Activated T-helper 1 cell treated with anti-CD3 and anti-CD28 coated beads, Interleukin-12 subunit alpha, Interleukin-12 subunit beta, Interleukin-2, Interleukin-4 antibody, amounts not matched to agents 30 ng/mL and 10 ng/mL and 1 ng/mL, durations not matched to agents 14 hours and 24 hours and 36 hours (primary cell): ENCODE data around the gene TSPAN4. TPM values are rescaled to one million over a fixed set of nuclear protein-coding genes. Genes with fewer than 3 reads are reported as not detected.

Experiments
- DNase-seq: peaks from one replicate; pipeline ENCODE4 v3.0.0; 2021; ENCODE audit warnings: low spot score
- H3K27ac Mint-ChIP-seq: one replicate; pipeline ENCODE4 v1.8.0; 2021; ENCODE audit warnings: mild to moderate bottlenecking, mixed read lengths
- H3K27me3 Mint-ChIP-seq: one replicate; pipeline ENCODE4 v1.8.0; 2022; ENCODE audit warnings: mild to moderate bottlenecking, moderate library complexity, mixed read lengths; ENCODE audit not compliant: insufficient read depth
- H3K36me3 Mint-ChIP-seq: one replicate; pipeline ENCODE4 v1.8.0; 2021; ENCODE audit warnings: low read depth, mixed read lengths
- H3K4me1 Mint-ChIP-seq: one replicate; pipeline ENCODE4 v1.8.0; 2021; ENCODE audit warnings: low read depth, mixed read lengths
- H3K4me3 Mint-ChIP-seq: one replicate; pipeline ENCODE4 v1.8.0; 2021; ENCODE audit warnings: mild to moderate bottlenecking, moderate library complexity, mixed read lengths
- H3K9me3 Mint-ChIP-seq: one replicate; pipeline ENCODE4 v1.8.0; 2021; ENCODE audit warnings: mixed read lengths
- intact Hi-C: fragments of 100-400 bp; cut with micrococcal nuclease; formaldehyde crosslinking; loops from one replicate; pipeline ENCODE4 v1.15.1; 2024
- total RNA-seq: library from RNA; stranded (reverse); gene quantifications from 2 replicates; pipeline ENCODE4 v1.2.3, GENCODE V29; 2022

TSPAN4 gene
- total RNA-seq = 12.8 and 13.9 TPM in 2 replicates

- peak within 1 kb of the TSS; percentile 73 for H3K27ac Mint-ChIP-seq
- no peaks in the 10 kb centered on the region for H3K9me3 Mint-ChIP-seq
- H3K27me3 Mint-ChIP-seq = peaks cover 2% of the 10 kb centered on the region
- peak; percentile 82 for DNase-seq
- H3K4me1 Mint-ChIP-seq = peaks cover 16% of the 10 kb centered on the region
- peak within 1 kb of the TSS; percentile 89 for H3K4me3 Mint-ChIP-seq
- H3K36me3 Mint-ChIP-seq = peaks cover 6% of the 10 kb centered on the region
- intact Hi-C loops = loop anchor here (1.0 to 5.0 kb wide), 4 partner anchors 10 to 68 kb away; partner anchors contain the start of genes CD151, CHID1, PIDD1 and RPLP2
Measured at GRCh38 chr11:842370-843002, at the start of gene TSPAN4, which contains the start of gene POLR2L. Gene TSPAN4, plus strand, starts transcription at chr11:842852. Its CDS starts 7,453 bp downstream, at chr11:850305. Gene POLR2L, minus strand, starts transcription at chr11:842529. Its CDS starts 21 bp downstream, at chr11:842508.

GRCh38 chr11:792873-793272 is 49.8 kb upstream of the TSPAN4 start:
- Mint-ChIP-seq H3K4me1 (peaks cover 4% of the 10 kb centered on the region), H3K27me3 (no peaks in the 10 kb centered on the region), H3K36me3 (peaks cover 6% of the 10 kb centered on the region), H3K9me3 (no peaks in the 10 kb centered on the region), H3K4me3 (no peak overlapping the region), H3K27ac (no peak overlapping the region)
- DNase-seq = no peak
- intact Hi-C loops = no loop called here

- Mint-ChIP-seq H3K4me1 (peaks cover 4% of the 10 kb centered on the region), H3K27me3 (no peaks in the 10 kb centered on the region), H3K27ac (no peak overlapping the region), H3K4me3 (peak overlapping the region; percentile 59), H3K36me3 (peaks cover 6% of the 10 kb centered on the region), H3K9me3 (no peaks in the 10 kb centered on the region)
- intact Hi-C loops = no loop called here
- no peak for DNase-seq
Measured at GRCh38 chr11:793556-793955, 49.1 kb upstream of the TSPAN4 start.

GRCh38 chr11:794013-794765 is 48.5 kb upstream of the TSPAN4 start:
- Mint-ChIP-seq H3K36me3 (peaks cover 6% of the 10 kb centered on the region), H3K4me1 (peaks cover 4% of the 10 kb centered on the region), H3K27me3 (no peaks in the 10 kb centered on the region), H3K27ac (no peak overlapping the region), H3K9me3 (no peaks in the 10 kb centered on the region), H3K4me3 (peak overlapping the region; percentile 59)
- DNase-seq = no peak
- intact Hi-C loops = no loop called here

GRCh38 chr11:794766-795633 is 47.7 kb upstream of the TSPAN4 start:
- intact Hi-C loops = loop anchor here (5.0 kb wide), 3 partner anchors 98 to 528 kb away; partner anchors contain the start of genes DEAF1, IRF7 and TMEM80

GRCh38 chr11:795634-796564 is 46.8 kb upstream of the TSPAN4 start:
- Mint-ChIP-seq H3K27me3 (no peaks in the 10 kb centered on the region), H3K9me3 (no peaks in the 10 kb centered on the region), H3K4me1 (peaks cover 4% of the 10 kb centered on the region), H3K27ac (peak overlapping the region; percentile 83), H3K36me3 (peaks cover 6% of the 10 kb centered on the region), H3K4me3 (peak overlapping the region; percentile 93)
- intact Hi-C loops = loop anchor here (1.0 to 5.0 kb wide), 11 partner anchors 9 to 529 kb away; partner anchors contain the start of genes CHID1, DEAF1, GATD1 and IRF7
- peak; percentile 74 for DNase-seq

More at GRCh38 chr11:794766-795633, 47.7 kb upstream of the TSPAN4 start:
- peaks cover 4% of the 10 kb centered on the region for H3K4me1 Mint-ChIP-seq
- H3K36me3 Mint-ChIP-seq = peaks cover 6% of the 10 kb centered on the region
- H3K9me3 Mint-ChIP-seq = no peaks in the 10 kb centered on the region
- H3K4me3 Mint-ChIP-seq = peak overlapping the region; percentile 93
- DNase-seq = no peak
- no peaks in the 10 kb centered on the region for H3K27me3 Mint-ChIP-seq
- no peak overlapping the region for H3K27ac Mint-ChIP-seq

GRCh38 chr11:796565-797295 is 45.9 kb upstream of the TSPAN4 start:
- no peak for DNase-seq
- H3K27ac Mint-ChIP-seq = peak overlapping the region; percentile 83
- H3K4me1 Mint-ChIP-seq = peaks cover 4% of the 10 kb centered on the region
- intact Hi-C loops = loop anchor here (1.0 to 5.0 kb wide), 12 partner anchors 9 to 529 kb away; partner anchors contain the start of genes CHID1, DEAF1, GATD1 and IRF7
- H3K9me3 Mint-ChIP-seq = no peaks in the 10 kb centered on the region
- no peaks in the 10 kb centered on the region for H3K27me3 Mint-ChIP-seq
- peaks cover 6% of the 10 kb centered on the region for H3K36me3 Mint-ChIP-seq
- peak overlapping the region; percentile 93 for H3K4me3 Mint-ChIP-seq

GRCh38 chr11:797296-798092 is 45.2 kb upstream of the TSPAN4 start:
- intact Hi-C loops = loop anchor here (1.0 to 5.0 kb wide), 7 partner anchors 12 to 530 kb away; partner anchors contain the start of genes CHID1, DEAF1, IRF7 and RNH1
- peak overlapping the region; percentile 82 for H3K27ac Mint-ChIP-seq
- peak; percentile 68 for DNase-seq
- peaks cover 4% of the 10 kb centered on the region for H3K4me1 Mint-ChIP-seq
- H3K27me3 Mint-ChIP-seq = no peaks in the 10 kb centered on the region
- peak overlapping the region; percentile 93 for H3K4me3 Mint-ChIP-seq
- no peaks in the 10 kb centered on the region for H3K9me3 Mint-ChIP-seq
- peaks cover 6% of the 10 kb centered on the region for H3K36me3 Mint-ChIP-seq

GRCh38 chr11:798093-798713 is 44.4 kb upstream of the TSPAN4 start, which contains the start of gene SLC25A22:
Gene SLC25A22, minus strand, starts transcription at chr11:798281. Its CDS starts 3,275 bp downstream, at chr11:795006.
- H3K27me3 Mint-ChIP-seq = no peaks in the 10 kb centered on the region
- peak within 1 kb of the TSS; percentile 93 for H3K4me3 Mint-ChIP-seq
- intact Hi-C loops = loop anchor here (5.0 kb wide), 3 partner anchors 101 to 531 kb away; partner anchors contain the start of genes DEAF1, IRF7 and TMEM80
- peaks cover 5% of the 10 kb centered on the region for H3K36me3 Mint-ChIP-seq
- H3K9me3 Mint-ChIP-seq = no peaks in the 10 kb centered on the region
- peak within 1 kb of the TSS; percentile 82 for H3K27ac Mint-ChIP-seq
- DNase-seq = peak; percentile 84
- peaks cover 4% of the 10 kb centered on the region for H3K4me1 Mint-ChIP-seq
